Loucy (cell line): ENCODE measurements around the gene ATP8B2.

Experiments used
- H2AFZ ChIP-seq: fragments of 200-600 bp; sonication (generic); 2 replicates; pipeline ENCODE4 v1.6.0; 2016; ENCODE audit warnings: antibody characterized with exemption, mild to moderate bottlenecking, low read length, moderate library complexity
- H3F3A ChIP-seq: fragments of 200-600 bp; 2 replicates; pipeline ENCODE4 v1.6.0; 2016; ENCODE audit warnings: antibody characterized with exemption, low read depth, mild to moderate bottlenecking
- H3K27me3 ChIP-seq: fragments of 200-600 bp; sonication (generic); 2 replicates; pipeline ENCODE4 v1.6.1; 2014; ENCODE audit warnings: low read length, mild to moderate bottlenecking; ENCODE audit not compliant: insufficient read depth, poor library complexity, severe bottlenecking
- H3K36me3 ChIP-seq: fragments of 200-600 bp; sonication (generic); 2 replicates; pipeline ENCODE4 v1.6.1; 2016; ENCODE audit warnings: low read length; ENCODE audit not compliant: insufficient read depth
- H3K4me1 ChIP-seq: fragments of 200-600 bp; sonication (generic); 2 replicates; pipeline ENCODE4 v1.5.1; 2014; ENCODE audit warnings: low read length, mild to moderate bottlenecking; ENCODE audit not compliant: insufficient read depth, poor library complexity, severe bottlenecking
- H3K4me2 ChIP-seq: fragments of 200-600 bp; sonication (generic); 2 replicates; pipeline ENCODE4 v1.6.0; 2014; ENCODE audit warnings: antibody characterized with exemption, low read length, low read depth, mild to moderate bottlenecking; ENCODE audit not compliant: poor library complexity, severe bottlenecking
- H3K4me3 ChIP-seq: fragments of 200-600 bp; sonication (generic); 2 replicates; pipeline ENCODE4 v1.5.1; 2014; ENCODE audit warnings: low read length, mild to moderate bottlenecking, mixed read lengths; ENCODE audit not compliant: poor library complexity, severe bottlenecking
- H3K79me2 ChIP-seq: fragments of 200-600 bp; sonication (generic); 2 replicates; pipeline ENCODE4 v1.6.1; 2014; ENCODE audit warnings: low read length; ENCODE audit not compliant: insufficient read depth
- H3K9ac ChIP-seq: fragments of 200-600 bp; sonication (generic); 2 replicates; pipeline ENCODE4 v1.6.0; 2014; ENCODE audit warnings: mild to moderate bottlenecking, low read depth, low read length, moderate library complexity; ENCODE audit not compliant: poor library complexity, severe bottlenecking
- H3K9me2 ChIP-seq: fragments of 200-600 bp; sonication (generic); replicated peaks from 2 replicates; pipeline ENCODE4 v1.6.1; 2016; ENCODE audit warnings: low read depth, low read length, mixed read lengths
- H3K9me3 ChIP-seq: fragments of 200-600 bp; sonication (generic); 2 replicates; pipeline ENCODE4 v1.6.1; 2014; ENCODE audit warnings: mild to moderate bottlenecking, antibody characterized with exemption, low read length, low read depth; ENCODE audit not compliant: insufficient read depth
- H4K20me1 ChIP-seq: fragments of 200-600 bp; sonication (generic); 2 replicates; pipeline ENCODE4 v1.6.0; 2014; ENCODE audit warnings: antibody characterized with exemption, low read length, mild to moderate bottlenecking; ENCODE audit not compliant: insufficient read depth, poor library complexity, severe bottlenecking
- CTCF ChIP-seq: fragments of 200-600 bp; sonication (generic); conservative IDR thresholded peaks from 2 replicates; pipeline ENCODE4 v1.5.1; 2014; ENCODE audit warnings: mild to moderate bottlenecking, antibody characterized with exemption, low read length
- EZH2phosphoT487 ChIP-seq: fragments of 200-600 bp; IDR thresholded peaks from 2 replicates; pipeline ENCODE4 v1.6.1; 2018; ENCODE audit warnings: antibody characterized with exemption, mild to moderate bottlenecking, moderate library complexity, borderline replicate concordance

Gene ATP8B2

GRCh38 chr1:154384650-154385489, 59.5 kb downstream of the ATP8B2 start:
- Histone ChIP-seq H3K4me3 (no peak overlapping the region), H3K4me1 (peaks cover 5% of the 10 kb centered on the region), H3F3A (no peaks in the 10 kb centered on the region), H3K79me2 (no peaks in the 10 kb centered on the region), H3K36me3 (no peaks in the 10 kb centered on the region), H3K9ac (no peak overlapping the region), H4K20me1 (no peaks in the 10 kb centered on the region), H3K4me2 (no peak overlapping the region), H3K9me3 (no peaks in the 10 kb centered on the region), H2AFZ (no peak overlapping the region; the same call in none of the 2 replicates), H3K27me3 (no peaks in the 10 kb centered on the region), H3K9me2 (no peaks in the 10 kb centered on the region)
- TF ChIP-seq CTCF: no peak
- no peak for TF ChIP-seq EZH2phosphoT487

GRCh38 chr1:154386643-154387352, 61.5 kb downstream of the ATP8B2 start:
- no peak overlapping the region for H3K4me2 ChIP-seq
- H3K27me3 ChIP-seq: no peaks in the 10 kb centered on the region
- H3K9me2 ChIP-seq: no peaks in the 10 kb centered on the region
- no peaks in the 10 kb centered on the region for H3K36me3 ChIP-seq
- H3K79me2 ChIP-seq: no peaks in the 10 kb centered on the region
- H3K9me3 ChIP-seq: no peaks in the 10 kb centered on the region
- H2AFZ ChIP-seq: 0 out of 2 replicates have a peak overlapping the region, but pooled peaks have one; percentile 27
- H4K20me1 ChIP-seq: no peaks in the 10 kb centered on the region
- TF ChIP-seq CTCF (no peak), EZH2phosphoT487 (no peak)
- H3K4me1 ChIP-seq: peaks cover 5% of the 10 kb centered on the region
- no peak overlapping the region for H3K9ac ChIP-seq
- H3F3A ChIP-seq: no peaks in the 10 kb centered on the region
- H3K4me3 ChIP-seq: no peak overlapping the region

GRCh38 chr1:154391086-154391770, 65.9 kb downstream of the ATP8B2 start:
- no peaks in the 10 kb centered on the region for H3F3A ChIP-seq
- no peak overlapping the region for H3K9ac ChIP-seq
- no peaks in the 10 kb centered on the region for H3K9me3 ChIP-seq
- TF ChIP-seq EZH2phosphoT487 (no peak), CTCF (no peak)
- no peak overlapping the region for H3K4me2 ChIP-seq
- H3K4me1 ChIP-seq: peaks cover 5% of the 10 kb centered on the region
- H4K20me1 ChIP-seq: no peaks in the 10 kb centered on the region
- no peak overlapping the region for H3K4me3 ChIP-seq
- no peak overlapping the region for H2AFZ ChIP-seq
- no peaks in the 10 kb centered on the region for H3K36me3 ChIP-seq
- H3K9me2 ChIP-seq: no peaks in the 10 kb centered on the region
- no peaks in the 10 kb centered on the region for H3K79me2 ChIP-seq
- H3K27me3 ChIP-seq: no peaks in the 10 kb centered on the region
